Stimulated activated CD8-positive, alpha-beta memory T cell treated with anti-CD3 and anti-CD28 coated beads, Interleukin-7, amount 100 ng/mL, for 48 hours (primary cell): ENCODE measurements around the gene SLC2A3.
"Not testable (repeated sequence)": the region's sequence is repeated elsewhere in the genome, so short reads cannot be mapped to it uniquely, and the experiment has no call there.

Experiments used
- DNase-seq, 2 donors: peaks; one replicate each; pipeline ENCODE4 v3.0.0-alpha.2; 2020; ENCODE audit warnings: low read depth in 1 of 2; ENCODE audit errors: extremely low read depth in 1 of 2

The SLC2A3 gene

GRCh38 chr12:7917392-7918267, 18.4 kb downstream of the SLC2A3 start:
- no peak for DNase-seq

GRCh38 chr12:7916936-7917335, 19.1 kb downstream of the SLC2A3 start:
- no peak for DNase-seq

DNA sequence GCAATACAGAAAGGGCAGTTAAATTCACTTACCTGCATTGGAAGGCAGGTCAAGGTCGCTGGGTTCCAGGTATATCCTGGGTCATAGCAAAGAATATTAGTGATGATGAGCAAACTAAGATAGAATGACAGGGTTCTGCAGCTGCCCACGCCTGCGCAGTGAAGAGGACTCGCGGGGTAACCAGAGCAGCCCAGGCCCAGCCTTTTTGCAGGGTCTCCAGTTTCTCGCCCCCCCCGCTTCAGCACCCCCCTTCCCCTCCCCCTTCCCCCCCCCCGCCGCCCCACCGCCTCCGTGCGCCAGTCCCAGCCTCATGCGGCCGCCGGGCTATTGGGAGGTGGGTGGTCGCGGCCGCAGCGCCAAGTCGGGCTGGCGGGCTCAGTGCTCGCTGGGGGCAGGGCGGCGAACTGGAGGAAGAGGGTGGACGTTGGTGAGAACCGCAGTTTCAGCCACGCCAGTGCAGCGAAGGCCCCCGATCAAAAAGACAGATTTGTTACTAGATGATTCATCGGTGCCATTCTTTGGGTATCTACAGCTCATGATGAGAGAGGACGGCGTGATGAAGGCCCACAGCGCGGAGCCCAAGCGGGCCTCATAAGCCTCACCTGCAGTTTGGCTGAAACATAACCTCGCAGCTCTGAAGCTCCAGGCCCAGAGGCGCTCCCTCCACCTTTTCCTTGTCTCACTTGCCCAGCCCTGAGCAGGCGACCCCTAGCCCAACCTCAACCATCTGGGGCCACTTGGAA, 20.2 kb downstream of the SLC2A3 start:
- peak; percentile 31 to 53 for DNase-seq

GRCh38 chr12:7910106-7910505, 25.9 kb downstream of the SLC2A3 start:
- DNase-seq: not testable (repeated sequence)

GRCh38 chr12:7907009-7907408, 29.0 kb downstream of the SLC2A3 start:
- peak in 1 of 2 donors; percentile 20 for DNase-seq

- DNase-seq: not testable (repeated sequence)
Observed at GRCh38 chr12:7906303-7906702, 29.7 kb downstream of the SLC2A3 start.

DNA sequence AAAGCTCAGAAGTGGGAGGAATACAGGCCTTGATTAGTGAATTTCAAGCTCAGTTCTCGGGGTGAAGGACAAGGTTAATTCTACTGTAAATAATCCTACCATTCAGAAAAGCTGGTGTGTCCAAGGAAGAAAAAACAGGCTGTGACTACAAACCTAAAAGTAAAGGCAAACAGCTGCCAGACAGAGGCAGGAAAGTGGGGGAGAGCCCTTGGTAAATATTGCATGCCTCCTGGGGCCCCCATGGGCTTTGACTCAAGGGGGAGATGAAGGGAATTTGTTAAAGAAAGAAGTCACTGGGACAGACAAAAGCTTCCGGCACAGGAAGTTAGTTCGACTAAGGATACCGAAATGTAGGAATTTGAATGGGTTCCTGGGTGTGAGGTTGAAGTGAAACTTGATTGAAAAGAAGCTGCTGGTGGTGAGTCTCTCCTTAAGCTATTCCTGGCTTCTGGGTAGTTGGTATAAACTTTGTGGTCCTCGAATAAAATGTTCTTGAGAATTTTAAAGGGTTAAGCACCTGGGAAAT, 30.3 kb downstream of the SLC2A3 start:
- not testable (repeated sequence) for DNase-seq

GRCh38 chr12:7905071-7905470, 30.9 kb downstream of the SLC2A3 start:
- DNase-seq: no peak

GRCh38 chr12:7902416-7902815, 33.6 kb downstream of the SLC2A3 start:
- DNase-seq: not testable (repeated sequence)

DNA sequence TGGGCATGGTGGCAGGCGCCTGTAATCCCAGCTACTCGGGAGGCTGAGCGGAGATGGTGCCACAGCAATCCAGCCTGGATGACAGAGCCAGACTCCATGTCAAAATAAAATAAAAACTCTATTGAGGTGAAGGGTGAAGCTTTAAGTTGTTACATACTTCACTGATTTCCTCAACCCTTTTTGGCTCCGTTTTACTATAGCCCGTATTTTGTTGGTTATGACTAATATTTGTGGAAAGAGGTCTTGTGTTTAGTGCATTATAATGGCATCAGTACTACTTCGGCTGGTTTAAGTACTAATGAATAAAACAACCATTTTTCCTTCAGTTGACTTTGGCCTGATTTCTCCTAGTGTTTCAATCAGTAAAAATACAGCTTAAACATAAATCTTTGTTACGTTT, 36.2 kb downstream of the SLC2A3 start:
- no peak for DNase-seq

DNA sequence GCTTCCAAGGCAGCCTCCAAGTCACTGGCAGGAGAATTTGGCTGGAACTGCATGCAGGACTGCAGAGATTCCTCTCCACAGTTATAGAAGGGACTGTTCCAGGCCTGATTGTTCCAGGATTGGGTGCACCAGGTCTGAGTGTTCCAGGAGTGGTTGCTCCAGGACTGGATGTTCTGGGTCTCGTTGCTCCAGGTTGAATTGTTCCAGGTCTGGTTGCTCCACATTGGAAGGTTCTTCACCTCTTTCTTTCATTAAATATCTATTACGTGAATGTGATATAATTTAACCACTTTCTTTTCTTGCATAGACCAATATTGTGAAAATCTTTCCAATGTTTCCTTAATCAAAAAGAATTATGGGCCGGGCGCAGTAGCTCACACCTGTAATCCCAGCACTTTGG, 39.3 kb downstream of the SLC2A3 start:
- DNase-seq: not testable (repeated sequence)

DNA sequence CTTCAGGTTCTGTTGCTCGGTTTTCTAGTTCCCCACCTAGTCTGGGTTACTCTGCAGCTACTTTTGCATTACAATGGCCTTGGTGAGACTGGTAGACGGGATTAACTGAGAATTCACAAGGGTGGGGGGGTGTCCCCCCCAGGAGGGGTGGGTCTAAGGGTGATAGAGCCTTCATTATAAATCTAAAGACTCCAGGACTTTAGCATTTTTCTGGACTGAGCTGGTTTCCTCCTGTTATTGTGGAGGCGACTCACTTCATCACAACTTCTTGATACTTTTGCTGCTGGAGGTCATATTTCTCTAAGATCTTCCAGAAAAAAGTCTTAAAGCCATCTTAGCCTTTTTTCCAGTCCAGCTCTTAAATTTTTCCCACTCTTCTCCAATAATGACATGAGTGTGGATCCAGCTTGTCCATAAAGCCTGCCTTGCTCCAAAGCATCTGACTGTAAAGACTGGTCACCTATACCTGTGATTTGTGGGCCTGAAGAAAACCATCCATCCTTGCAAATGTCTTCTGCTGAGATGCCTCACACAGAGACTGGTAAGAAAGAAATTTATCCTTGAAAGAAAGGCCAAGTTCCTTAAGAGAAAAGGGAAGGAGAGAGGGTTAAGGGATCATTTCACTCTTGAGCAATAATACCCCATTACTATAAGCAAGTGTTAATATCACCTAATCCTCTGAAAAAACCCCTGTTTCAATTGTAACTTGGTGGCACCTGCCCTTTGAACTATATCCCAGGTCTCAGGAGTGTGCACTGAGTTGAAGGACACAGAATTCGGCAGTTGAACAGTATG, 43.6 kb downstream of the SLC2A3 start:
- no peak for DNase-seq

DNA sequence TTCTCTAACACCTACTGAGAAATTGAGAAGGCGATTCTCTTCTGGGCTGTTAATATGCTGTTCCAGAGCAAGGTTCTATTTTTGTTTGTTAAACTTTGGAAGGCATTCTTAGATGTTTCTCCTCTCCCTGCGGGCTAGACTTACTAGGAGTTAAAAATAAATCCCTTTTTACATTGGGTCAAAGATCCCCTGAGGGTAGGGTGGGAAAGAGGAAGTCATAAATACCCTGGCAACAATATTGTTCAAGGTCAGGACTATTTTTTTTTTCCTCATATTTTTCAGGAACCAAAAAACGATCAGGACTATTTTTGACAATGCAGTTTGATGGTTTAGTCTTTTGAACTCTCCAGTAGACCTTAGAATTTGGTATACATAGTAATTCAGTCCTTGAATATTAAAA, 51.3 kb downstream of the SLC2A3 start:
- DNase-seq: no peak

GRCh38 chr12:7881736-7882120, 54.3 kb downstream of the SLC2A3 start:
- not testable (repeated sequence) for DNase-seq

DNA sequence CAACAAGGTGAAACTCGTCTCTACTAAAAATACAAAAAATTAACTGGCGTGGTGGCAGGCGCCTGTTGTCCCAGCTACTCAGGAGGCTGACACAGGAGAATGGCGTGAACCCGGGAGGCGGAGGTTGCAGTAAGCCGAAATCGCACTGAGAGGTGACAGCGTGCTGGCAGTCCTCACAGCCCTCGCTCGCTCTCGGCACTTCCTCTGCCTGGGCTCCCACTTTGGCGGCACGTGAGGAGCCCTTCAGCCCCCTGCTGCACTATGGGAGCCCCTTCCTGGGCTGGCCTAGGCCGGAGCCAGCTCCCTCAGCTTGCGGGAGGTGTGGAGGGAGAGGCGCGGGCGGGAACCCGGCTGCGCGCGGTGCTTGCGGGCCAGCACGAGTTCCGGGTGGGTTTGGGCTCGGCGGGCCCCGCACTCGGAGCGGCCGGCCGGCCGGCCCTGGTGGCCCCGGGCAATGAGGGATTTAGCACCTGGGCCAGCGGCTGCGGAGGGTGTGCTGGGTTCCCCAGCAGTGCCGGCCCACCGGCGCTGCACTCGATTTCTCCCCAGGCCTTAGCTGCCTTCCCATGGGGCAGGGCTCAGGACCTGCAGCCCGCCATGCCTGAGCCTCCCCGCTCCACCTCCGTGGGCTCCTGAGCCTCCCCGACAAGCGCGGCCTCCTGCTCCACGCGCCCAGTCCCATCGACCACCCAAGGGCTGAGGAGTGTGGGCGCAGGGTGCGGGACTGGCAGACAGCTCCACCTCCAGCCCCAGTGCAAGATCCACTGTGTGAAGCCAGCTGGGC, 54.8 kb downstream of the SLC2A3 start:
- not testable (repeated sequence) for DNase-seq

GRCh38 chr12:7879246-7879645, 56.7 kb downstream of the SLC2A3 start:
- no peak for DNase-seq

DNA sequence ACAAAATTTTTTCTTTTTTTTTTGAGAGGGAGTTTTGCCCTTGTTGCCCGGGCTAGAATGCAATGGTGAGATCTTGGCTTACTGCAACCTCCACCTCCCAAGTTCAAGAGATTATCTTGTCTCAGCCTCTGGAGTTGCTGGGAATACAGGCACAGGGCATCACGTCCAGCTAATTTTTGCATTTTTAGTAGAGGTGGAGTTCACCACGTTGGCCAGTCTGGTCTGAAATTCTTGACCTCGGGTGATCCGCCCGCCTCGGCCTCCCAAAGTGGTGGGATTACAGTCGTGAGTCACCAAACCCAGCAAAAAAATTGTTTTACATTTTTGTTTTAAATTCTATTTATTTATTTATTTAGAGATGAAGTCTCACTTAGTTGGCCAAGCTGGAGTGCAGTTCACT, 58.6 kb downstream of the SLC2A3 start:
- DNase-seq: no peak

GRCh38 chr12:7872566-7873319, 63.2 kb downstream of the SLC2A3 start, which contains the start of gene SLC2A14:
Gene SLC2A14 (minus strand): TSS chr12:7872915. CDS start chr12:7869880, 3,035 bp downstream.
- DNase-seq: no peak

- DNase-seq: no peak
Observed at GRCh38 chr12:7870335-7870734, 65.7 kb downstream of the SLC2A3 start.
